B cell (primary cell): ENCODE data around the gene ZDHHC12. TPM values are rescaled to one million over a fixed set of nuclear protein-coding genes. Genes with fewer than 3 reads are reported as not detected.

ENCODE experiments used
- ATAC-seq: fragments of 200-7000 bp; cut with Tn5 transposase; one replicate; pipeline ENCODE4 v1.10.0; 2021; ENCODE audit warnings: low read depth, mild to moderate bottlenecking, moderate number of reproducible peaks, moderate library complexity
- CTCF ChIA-PET: fragments of 350-600 bp; sonication (Branson Sonifier 250); formaldehyde crosslinking; loops from one replicate; lab custom pipeline; 2021; ENCODE audit warnings: antibody characterized with exemption, inconsistent platforms; lab: Charles Lee
- POLR2A ChIA-PET: fragments of 350-600 bp; sonication (Branson Sonifier 250); formaldehyde crosslinking; loops from one replicate; lab custom pipeline; 2021; ENCODE audit warnings: antibody characterized with exemption; lab: Charles Lee
- DNase-seq: peaks from one replicate; pipeline ENCODE4 v3.0.0; 2013
- H2AFZ ChIP-seq: 2 replicates; pipeline ENCODE4 v1.6.1; 2012; ENCODE audit warnings: mild to moderate bottlenecking, low read depth, low read length; ENCODE audit not compliant: insufficient read depth, poor library complexity, severe bottlenecking
- H3K27ac ChIP-seq, 2 donors: 1 replicate in 1 of 2; 2 replicates in 1 of 2; pipeline ENCODE4 v1.5.1; 2012 to 2013; ENCODE audit warnings: low read length in 2 of 2, mild to moderate bottlenecking in 2 of 2, moderate library complexity in 1 of 2
- H3K27me3 ChIP-seq, 4 experiments: fragments of 200-600 bp in 1 of 4; sonication (generic) in 1 of 4; replicated peaks in 1 of 4; 1 replicate in 2 of 4; 2 replicates in 2 of 4; pipeline versions ENCODE4 v1.6.1 to v1.7.0; 2013 to 2016; ENCODE audit warnings: low read length in 3 of 4, mild to moderate bottlenecking in 2 of 4, mixed read lengths in 1 of 4, moderate library complexity in 1 of 4; ENCODE audit not compliant: insufficient read depth in 4 of 4, control insufficient read depth in 3 of 4; ENCODE audit errors: control extremely low read depth in 1 of 4
- H3K36me3 ChIP-seq, 2 experiments: replicated peaks in 1 of 2; 1 replicate in 1 of 2; 2 replicates in 1 of 2; pipeline versions ENCODE4 v1.6.1 to v1.7.1; 2013; ENCODE audit warnings: low read length in 1 of 2; ENCODE audit not compliant: insufficient read depth in 2 of 2, control insufficient read depth in 1 of 2; ENCODE audit errors: control extremely low read depth in 1 of 2, extremely low read depth in 1 of 2
- H3K4me1 ChIP-seq, 2 donors: fragments of 200-600 bp in 1 of 2; sonication (generic) in 1 of 2; 1 replicate in 1 of 2; 2 replicates in 1 of 2; pipeline versions ENCODE4 v1.5.1 to v1.6.1; 2013 to 2017; ENCODE audit warnings: low read length in 2 of 2; ENCODE audit not compliant: control insufficient read depth in 2 of 2, insufficient read depth in 2 of 2
- H3K4me2 ChIP-seq: replicated peaks from 2 replicates; pipeline ENCODE3; 2012; ENCODE audit warnings: mild to moderate bottlenecking, low read depth, low read length; ENCODE audit not compliant: poor library complexity, severe bottlenecking
- H3K4me3 ChIP-seq, 5 experiments: fragments of 200-600 bp in 1 of 5; sonication (generic) in 1 of 5; 1 replicate in 3 of 5; 2 replicates in 2 of 5; pipeline versions ENCODE4 v1.5.1 to v1.7.0; 2011 to 2016; ENCODE audit warnings: low read length in 4 of 5, mild to moderate bottlenecking in 4 of 5, low read depth in 2 of 5, control low read depth in 1 of 5, moderate library complexity in 1 of 5; ENCODE audit not compliant: insufficient read depth in 1 of 5; ENCODE audit errors: control extremely low read depth in 1 of 5, extremely low read depth in 1 of 5
- H3K79me2 ChIP-seq: fragments of 200-600 bp; sonication (generic); one replicate; pipeline ENCODE4 v1.6.0; 2016; ENCODE audit warnings: low read length; ENCODE audit not compliant: control insufficient read depth, insufficient read depth
- H3K9ac ChIP-seq: fragments of 200-600 bp; sonication (generic); 2 replicates; pipeline ENCODE4 v1.6.1; 2017; ENCODE audit warnings: mild to moderate bottlenecking, low read length, moderate library complexity
- H3K9me3 ChIP-seq, 3 donors: one replicate each; pipeline versions ENCODE4 v1.6.1 to v1.7.1; 2013; ENCODE audit warnings: low read length in 2 of 3; ENCODE audit not compliant: control insufficient read depth in 2 of 3, insufficient read depth in 1 of 3; ENCODE audit errors: control extremely low read depth in 1 of 3
- H4K20me1 ChIP-seq: 2 replicates; pipeline ENCODE4 v1.6.0; 2012; ENCODE audit warnings: mild to moderate bottlenecking, low read length; ENCODE audit not compliant: insufficient read depth, control insufficient read depth, poor library complexity, severe bottlenecking
- H3K27ac Mint-ChIP-seq: one replicate; pipeline ENCODE4 v1.8.0; 2021; ENCODE audit warnings: mixed read lengths
- H3K27me3 Mint-ChIP-seq: one replicate; pipeline ENCODE4 v1.8.0; 2021; ENCODE audit warnings: mixed read lengths
- H3K4me1 Mint-ChIP-seq: one replicate; pipeline ENCODE4 v1.8.0; 2021; ENCODE audit warnings: mixed read lengths
- H3K4me3 Mint-ChIP-seq: one replicate; pipeline ENCODE4 v1.8.0; 2021; ENCODE audit warnings: mixed read lengths
- H3K9me3 Mint-ChIP-seq: one replicate; pipeline ENCODE4 v1.8.0; 2022; ENCODE audit warnings: mixed read lengths; ENCODE audit not compliant: insufficient read depth
- CTCF ChIP-seq: fragments of 200-600 bp; IDR thresholded peaks from one replicate; pipeline ENCODE4 v1.8.0; 2022; ENCODE audit warnings: antibody characterized with exemption, mild to moderate bottlenecking
- EZH2 ChIP-seq: IDR thresholded peaks from 2 replicates; pipeline ENCODE4 v1.6.1; 2012; ENCODE audit warnings: borderline replicate concordance, low read depth, mild to moderate bottlenecking, moderate library complexity, low read length; ENCODE audit not compliant: insufficient read depth, poor library complexity, severe bottlenecking
- WGBS: methylation state at CpG from one replicate; pipeline ENCODE4 v1.1.5; 2013; ENCODE audit warnings: missing lambda C conversion rate; ENCODE audit not compliant: insufficient coverage; 5-methylcytosine and 5-hydroxymethylcytosine counted together
- intact Hi-C: fragments of 100-400 bp; cut with micrococcal nuclease; formaldehyde crosslinking; loops from one replicate; pipeline ENCODE4 v1.10.0; 2022
- polyA plus RNA-seq: library from polyadenylated mRNA; depleted of rRNA; stranded (reverse); fragments of >200 nt; gene quantifications from 2 replicates; pipeline ENCODE4 v1.2.3, GENCODE V29; 2012
- total RNA-seq, 2 donors: library from RNA; stranded (reverse); fragments of 120-200 nt in 1 of 2; gene quantifications; 1 replicate in 1 of 2; 2 replicates in 1 of 2; pipeline versions ENCODE4 v1.2.3 to v1.2.4, GENCODE V29; 2013 to 2022

Gene ZDHHC12
- total and polyA plus RNA-seq, 2 donors (not counting 1 experiment from before 2014, with no cell fraction given): 28.5 to 47.0 TPM

- no peaks in the 10 kb centered on the region for H3K9me3 Mint-ChIP-seq
- peaks cover 53% of the 10 kb centered on the region for H3K4me1 Mint-ChIP-seq
- Histone ChIP-seq H3K4me2 (peak overlapping the region; percentile 93), H3K36me3 (peaks cover 0 to 6% of the 10 kb centered on the region in 2 experiments), H3K27me3 (no peaks in the 10 kb centered on the region), H3K27ac (peak overlapping the region; percentile 94), H3K9ac (peak overlapping the region; percentile 94), H4K20me1 (peaks cover 9% of the 10 kb centered on the region), H3K4me3 (peak overlapping the region; percentile 85 to 99 (median 88)), H3K4me1 (peaks cover 45 to 64% of the 10 kb centered on the region in 2 donors), H2AFZ (peak overlapping the region; percentile 73), H3K9me3 (peaks cover 0 to 11% (median 0%) of the 10 kb centered on the region in 3 donors), H3K79me2 (peaks cover 82% of the 10 kb centered on the region)
- CTCF ChIA-PET: interaction anchor here (0.5 to 1.9 kb wide), 8 partner anchors 8 to 135 kb away, joined by 3 to 16 read pairs (median 5); partner anchors contain the start of genes ENDOG and PKN3
- TF ChIP-seq CTCF: no peak
- no peak for TF ChIP-seq EZH2
- ATAC-seq (peak; percentile 49), DNase-seq (peak; percentile 87)
- POLR2A ChIA-PET: interaction anchor here (0.5 to 1.9 kb wide), 9 partner anchors 10 to 192 kb away, joined by 3 to 6 read pairs (median 3); partner anchors contain the start of genes DYNC2I2 and ZDHHC12
- 0% methylated on average over 11 of the region's 21 CpGs for WGBS
- intact Hi-C loops: loop anchor here (1.0 to 2.0 kb wide), 3 partner anchors 19 to 263 kb away; partner anchors contain the start of genes DOLK, DYNC2I2, NUP188 and PKN3
- peak overlapping the region; percentile 98 for H3K4me3 Mint-ChIP-seq
- H3K27ac Mint-ChIP-seq: peak overlapping the region; percentile 96
- H3K27me3 Mint-ChIP-seq: no peaks in the 10 kb centered on the region
Measured at GRCh38 chr9:128683340-128684064, 40.4 kb downstream of the ZDHHC12 start.

GRCh38 chr9:128677794-128678193 is 46.1 kb downstream of the ZDHHC12 start:
- Mint-ChIP-seq H3K9me3 (no peaks in the 10 kb centered on the region), H3K4me1 (peaks cover 6% of the 10 kb centered on the region), H3K4me3 (no peak overlapping the region), H3K27ac (no peak overlapping the region), H3K27me3 (no peaks in the 10 kb centered on the region)
- 96% methylated on average over 6 of the region's 10 CpGs for WGBS
- Histone ChIP-seq H3K4me2 (no peak overlapping the region), H3K27me3 (no peaks in the 10 kb centered on the region), H3K79me2 (peaks cover 58% of the 10 kb centered on the region), H3K9me3 (peaks cover 0 to 9% (median 0%) of the 10 kb centered on the region in 3 donors), H3K27ac (no peak overlapping the region), H3K9ac (no peak overlapping the region), H3K36me3 (peaks cover 0 to 14% of the 10 kb centered on the region in 2 experiments), H3K4me3 (no peak overlapping the region), H4K20me1 (peaks cover 18% of the 10 kb centered on the region), H3K4me1 (peaks cover 4 to 16% of the 10 kb centered on the region in 2 donors), H2AFZ (no peak overlapping the region)
- intact Hi-C loops: no loop called here
- ChIA-PET CTCF (interaction anchor here (0.7 kb wide), 1 partner anchor 55 kb away, joined by 3 read pairs; no protein-coding TSS in a partner anchor), POLR2A (interaction anchor here (0.6 kb wide), 1 partner anchor 14 kb away, joined by 6 read pairs; no protein-coding TSS in a partner anchor)
- no peak for TF ChIP-seq CTCF
- no peak for TF ChIP-seq EZH2
- DNase-seq (no peak), ATAC-seq (no peak)
